ENCODE data around the gene EME1. TPM values are rescaled to one million over a fixed set of nuclear protein-coding genes. Genes with fewer than 3 reads are reported as not detected.

The EME1 gene
- total RNA-seq, 4 donors from 2014 or later = 1.7 to 3.4 TPM; not detected in 2

DNA sequence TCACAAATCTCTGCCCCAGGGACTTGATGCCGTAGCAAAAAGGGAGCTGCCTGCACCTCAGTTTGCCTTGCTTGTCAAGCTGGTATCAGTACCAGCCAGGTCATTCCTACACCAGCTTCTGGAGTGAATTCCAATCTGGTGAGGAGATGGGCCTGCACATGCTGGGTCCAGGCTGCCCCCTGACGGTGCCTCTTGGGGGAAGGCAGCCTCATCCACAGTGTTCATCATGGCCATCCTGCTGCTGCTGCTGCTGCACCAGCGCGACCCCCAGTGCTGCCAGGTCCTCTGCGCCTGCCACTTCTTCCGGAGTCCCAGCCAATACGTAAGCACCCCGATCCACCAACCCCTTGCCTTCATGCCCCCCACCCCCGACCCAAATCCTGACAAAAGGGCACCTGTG, 8.3 kb upstream of the EME1 start:
- intact Hi-C loops (cut with DNase I; ENCODE audit: low total_unique reads) = no loop called here
- TF ChIP-seq, protein P1, sequence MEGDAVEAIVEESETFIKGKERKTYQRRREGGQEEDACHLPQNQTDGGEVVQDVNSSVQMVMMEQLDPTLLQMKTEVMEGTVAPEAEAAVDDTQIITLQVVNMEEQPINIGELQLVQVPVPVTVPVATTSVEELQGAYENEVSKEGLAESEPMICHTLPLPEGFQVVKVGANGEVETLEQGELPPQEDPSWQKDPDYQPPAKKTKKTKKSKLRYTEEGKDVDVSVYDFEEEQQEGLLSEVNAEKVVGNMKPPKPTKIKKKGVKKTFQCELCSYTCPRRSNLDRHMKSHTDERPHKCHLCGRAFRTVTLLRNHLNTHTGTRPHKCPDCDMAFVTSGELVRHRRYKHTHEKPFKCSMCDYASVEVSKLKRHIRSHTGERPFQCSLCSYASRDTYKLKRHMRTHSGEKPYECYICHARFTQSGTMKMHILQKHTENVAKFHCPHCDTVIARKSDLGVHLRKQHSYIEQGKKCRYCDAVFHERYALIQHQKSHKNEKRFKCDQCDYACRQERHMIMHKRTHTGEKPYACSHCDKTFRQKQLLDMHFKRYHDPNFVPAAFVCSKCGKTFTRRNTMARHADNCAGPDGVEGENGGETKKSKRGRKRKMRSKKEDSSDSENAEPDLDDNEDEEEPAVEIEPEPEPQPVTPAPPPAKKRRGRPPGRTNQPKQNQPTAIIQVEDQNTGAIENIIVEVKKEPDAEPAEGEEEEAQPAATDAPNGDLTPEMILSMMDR (IDR thresholded peaks at IDR 0.05) = no peak
- no peak for TF ChIP-seq POLR2A (IDR thresholded peaks at IDR 0.05)
- no peaks in the 10 kb centered on the region for H3K9me3 ChIP-seq
- H3K4me1 ChIP-seq = peaks cover 0 to 5% of the 10 kb centered on the region in 2 donors
- no peak overlapping the region for H3K27ac ChIP-seq
- DNase-seq = no peak
- H3K27me3 ChIP-seq = no peaks in the 10 kb centered on the region
- H3K36me3 ChIP-seq = no peaks in the 10 kb centered on the region
- no peak overlapping the region for H3K4me3 ChIP-seq

DNA sequence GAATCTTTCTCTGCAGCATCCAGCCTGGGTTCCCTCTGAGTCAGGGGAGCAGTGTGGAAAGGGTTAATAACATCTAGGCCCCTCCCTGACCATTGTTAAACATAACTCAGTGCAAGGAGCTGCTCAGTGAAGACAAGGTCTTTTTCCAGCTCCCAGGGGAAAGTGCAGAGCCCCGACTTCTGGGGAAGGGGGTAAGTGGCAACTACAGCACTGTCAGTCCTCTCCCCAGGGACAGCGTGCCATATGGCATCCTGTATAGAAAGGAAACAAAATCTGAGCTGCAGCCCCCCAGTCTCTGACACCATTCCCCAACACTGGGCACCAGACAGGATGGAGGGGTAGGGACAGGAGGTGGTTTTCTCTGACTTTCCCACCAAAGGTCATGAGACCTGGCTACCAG, 7.9 kb upstream of the EME1 start:
- no peak for TF ChIP-seq POLR2A (IDR thresholded peaks at IDR 0.05)
- TF ChIP-seq, protein P1 (IDR thresholded peaks at IDR 0.05) = no peak
- DNase-seq = no peak
- Histone ChIP-seq H3K27ac (no peak overlapping the region), H3K9me3 (no peaks in the 10 kb centered on the region), H3K4me1 (peaks cover 0 to 5% of the 10 kb centered on the region in 2 donors), H3K4me3 (no peak overlapping the region), H3K36me3 (no peaks in the 10 kb centered on the region), H3K27me3 (no peaks in the 10 kb centered on the region)
- intact Hi-C loops (cut with DNase I; ENCODE audit: low total_unique reads) = no loop called here

DNA sequence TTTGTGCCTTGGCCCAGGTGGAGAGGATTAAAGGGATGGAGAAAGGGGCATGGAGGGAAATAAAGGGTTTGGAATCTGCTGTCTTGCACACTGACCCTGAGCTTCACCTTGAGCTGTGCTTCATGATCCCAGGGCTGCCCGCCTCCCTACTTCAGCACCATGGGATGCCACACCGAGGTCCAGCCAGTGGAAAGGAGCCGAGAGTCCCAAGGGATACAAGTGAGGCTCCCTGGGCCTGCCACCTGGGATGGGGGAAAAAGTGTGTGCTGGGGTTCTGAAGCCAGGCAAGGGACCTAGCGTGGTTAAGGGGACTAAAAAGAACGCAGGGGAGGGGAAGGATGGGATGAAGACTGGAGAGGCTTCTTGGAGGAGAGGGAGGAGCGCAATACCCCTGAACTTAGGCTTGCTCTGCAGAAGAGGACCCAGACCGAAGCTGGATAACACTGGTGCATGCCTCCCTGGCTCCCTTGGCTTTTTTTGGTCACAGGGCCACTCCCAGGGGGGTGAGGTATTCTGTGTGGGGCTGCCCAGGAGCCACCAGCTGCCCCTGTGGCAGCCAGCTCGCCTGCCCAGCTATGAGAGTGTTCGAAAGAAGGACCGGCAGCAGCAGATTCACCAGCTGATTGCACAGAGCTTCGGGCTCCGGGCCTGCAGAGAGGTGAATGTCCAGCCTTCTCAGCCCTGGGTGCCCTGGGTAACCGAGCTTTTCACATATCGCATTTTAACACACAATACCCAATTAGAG, 7.2 kb upstream of the EME1 start:
- H3K4me1 ChIP-seq = peaks cover 0 to 5% of the 10 kb centered on the region in 2 donors
- H3K27me3 ChIP-seq = no peaks in the 10 kb centered on the region
- DNase-seq = no peak
- no peaks in the 10 kb centered on the region for H3K9me3 ChIP-seq
- intact Hi-C loops (cut with DNase I; ENCODE audit: low total_unique reads) = no loop called here
- TF ChIP-seq POLR2A (IDR thresholded peaks at IDR 0.05) = no peak
- TF ChIP-seq, protein P1 (IDR thresholded peaks at IDR 0.05) = no peak
- no peaks in the 10 kb centered on the region for H3K36me3 ChIP-seq
- H3K4me3 ChIP-seq = no peak overlapping the region
- H3K27ac ChIP-seq = no peak overlapping the region

DNA sequence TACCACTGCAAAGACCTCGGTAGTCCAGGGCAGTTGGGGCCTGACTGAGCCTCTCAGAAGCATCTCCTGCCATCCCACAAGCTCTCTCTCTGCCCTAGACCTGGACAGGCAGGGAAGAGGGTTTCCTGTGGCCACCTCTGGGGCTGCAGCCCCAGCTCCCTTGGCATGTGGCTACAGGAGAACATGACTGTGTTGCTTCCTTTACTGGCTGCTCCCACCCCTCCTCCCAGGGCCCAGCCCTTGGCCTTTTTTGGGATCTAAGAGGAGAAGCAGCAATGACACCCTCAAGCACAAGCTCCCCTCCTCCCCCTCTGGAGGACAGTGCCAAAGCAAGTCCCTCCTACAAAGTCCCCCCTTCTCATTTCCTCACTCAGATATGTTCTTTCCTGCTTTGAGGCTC, 5.6 kb upstream of the EME1 start:
- Histone ChIP-seq H3K4me1 (peaks cover 0 to 13% of the 10 kb centered on the region in 2 donors), H3K27me3 (no peaks in the 10 kb centered on the region), H3K27ac (no peak overlapping the region), H3K4me3 (no peak overlapping the region), H3K9me3 (no peaks in the 10 kb centered on the region), H3K36me3 (no peaks in the 10 kb centered on the region)
- TF ChIP-seq POLR2A (IDR thresholded peaks at IDR 0.05) = no peak
- TF ChIP-seq, protein P1 (IDR thresholded peaks at IDR 0.05) = no peak
- intact Hi-C loops (cut with DNase I; ENCODE audit: low total_unique reads) = no loop called here
- no peak for DNase-seq

DNA sequence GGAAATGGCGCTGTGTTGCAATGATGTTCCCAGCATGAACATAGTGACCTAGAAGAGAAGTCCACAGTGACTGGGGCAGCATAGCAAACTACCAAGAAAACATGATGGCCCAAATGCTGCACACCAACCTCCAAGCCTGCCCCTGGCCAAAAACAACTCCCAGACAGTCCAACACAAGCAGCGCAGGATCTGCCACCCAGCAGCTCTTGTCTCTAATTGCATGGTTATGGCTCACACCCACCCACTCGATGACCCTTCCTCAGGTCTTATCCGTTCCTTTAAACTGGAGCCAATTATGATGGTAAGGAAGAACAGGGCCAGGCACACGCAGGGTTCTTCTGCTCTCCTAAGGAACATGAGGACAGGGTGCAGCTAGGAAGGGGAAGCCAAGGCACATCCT, 3.0 kb upstream of the EME1 start:
- no peaks in the 10 kb centered on the region for H3K27me3 ChIP-seq

More for the DNA sequence above, 3.0 kb upstream of the EME1 start:
- Histone ChIP-seq H3K4me1 (peaks cover 0 to 8% of the 10 kb centered on the region in 2 donors), H3K36me3 (no peaks in the 10 kb centered on the region), H3K4me3 (no peak overlapping the region), H3K9me3 (no peaks in the 10 kb centered on the region), H3K27ac (no peak overlapping the region)
- TF ChIP-seq, protein P1 (IDR thresholded peaks at IDR 0.05) = no peak
- no peak for TF ChIP-seq POLR2A (IDR thresholded peaks at IDR 0.05)
- intact Hi-C loops (cut with DNase I; ENCODE audit: low total_unique reads) = no loop called here
- DNase-seq = no peak

Measured in uterus (tissue), 4 donors.